ENCODE data around the gene DEDD.

Gene DEDD, protein sequence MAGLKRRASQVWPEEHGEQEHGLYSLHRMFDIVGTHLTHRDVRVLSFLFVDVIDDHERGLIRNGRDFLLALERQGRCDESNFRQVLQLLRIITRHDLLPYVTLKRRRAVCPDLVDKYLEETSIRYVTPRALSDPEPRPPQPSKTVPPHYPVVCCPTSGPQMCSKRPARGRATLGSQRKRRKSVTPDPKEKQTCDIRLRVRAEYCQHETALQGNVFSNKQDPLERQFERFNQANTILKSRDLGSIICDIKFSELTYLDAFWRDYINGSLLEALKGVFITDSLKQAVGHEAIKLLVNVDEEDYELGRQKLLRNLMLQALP

GRCh38 chr1:161132410-161133219, at the start of gene DEDD:
TSS of gene DEDD (minus strand) at chr1:161132667. CDS start at chr1:161124462, 8,205 bp downstream.
- DNase-seq (ENCODE audit: low read depth, low spot score) = peak; percentile 89

GRCh38 chr1:161182214-161182613, 49.7 kb upstream of the DEDD start:
- no peak for DNase-seq (ENCODE audit: low read depth, low spot score)

DNA sequence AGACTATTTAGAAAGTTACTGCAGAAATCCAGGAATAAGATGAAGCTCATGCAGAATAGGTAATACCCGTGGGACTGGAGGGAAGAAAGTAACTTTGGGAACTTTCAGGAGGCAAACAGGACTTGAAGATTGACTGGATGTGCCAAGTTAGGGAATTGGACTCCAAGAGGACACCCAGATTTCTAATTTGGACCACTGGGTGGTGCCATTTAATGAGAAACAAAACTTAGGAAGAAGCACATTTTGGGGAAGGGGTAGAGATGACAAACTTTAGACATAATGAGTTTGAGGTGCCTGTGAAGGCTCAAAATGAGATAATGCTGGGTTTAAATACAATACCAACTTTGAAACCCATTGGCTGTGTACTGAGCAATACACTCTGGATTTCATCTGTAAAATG, 48.2 kb upstream of the DEDD start:
- no peak for DNase-seq (ENCODE audit: low read depth, low spot score)

DNA sequence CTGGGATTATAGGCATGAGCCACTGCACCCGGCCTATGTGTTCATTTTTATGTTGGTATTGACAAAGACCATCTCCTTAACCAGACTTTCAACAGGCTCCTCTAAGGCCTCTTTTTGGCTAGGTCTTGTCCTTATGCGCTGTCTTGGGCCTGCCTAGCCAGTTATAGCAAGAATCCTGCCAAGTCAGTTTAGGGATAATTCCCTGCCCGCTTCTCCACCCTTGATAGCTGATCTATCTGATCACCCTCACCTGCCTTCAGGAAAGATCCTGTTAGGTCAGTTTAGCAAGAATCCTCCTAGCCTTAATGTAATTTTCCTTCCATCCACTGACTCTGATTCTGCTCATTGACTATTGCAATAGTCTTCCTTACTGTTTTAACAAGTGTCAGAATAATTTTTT, 47.2 kb upstream of the DEDD start:
- DNase-seq (ENCODE audit: low read depth, low spot score) = no peak

GRCh38 chr1:161177936-161178244, 45.4 kb upstream of the DEDD start:
- DNase-seq (ENCODE audit: low read depth, low spot score) = no peak

DNA sequence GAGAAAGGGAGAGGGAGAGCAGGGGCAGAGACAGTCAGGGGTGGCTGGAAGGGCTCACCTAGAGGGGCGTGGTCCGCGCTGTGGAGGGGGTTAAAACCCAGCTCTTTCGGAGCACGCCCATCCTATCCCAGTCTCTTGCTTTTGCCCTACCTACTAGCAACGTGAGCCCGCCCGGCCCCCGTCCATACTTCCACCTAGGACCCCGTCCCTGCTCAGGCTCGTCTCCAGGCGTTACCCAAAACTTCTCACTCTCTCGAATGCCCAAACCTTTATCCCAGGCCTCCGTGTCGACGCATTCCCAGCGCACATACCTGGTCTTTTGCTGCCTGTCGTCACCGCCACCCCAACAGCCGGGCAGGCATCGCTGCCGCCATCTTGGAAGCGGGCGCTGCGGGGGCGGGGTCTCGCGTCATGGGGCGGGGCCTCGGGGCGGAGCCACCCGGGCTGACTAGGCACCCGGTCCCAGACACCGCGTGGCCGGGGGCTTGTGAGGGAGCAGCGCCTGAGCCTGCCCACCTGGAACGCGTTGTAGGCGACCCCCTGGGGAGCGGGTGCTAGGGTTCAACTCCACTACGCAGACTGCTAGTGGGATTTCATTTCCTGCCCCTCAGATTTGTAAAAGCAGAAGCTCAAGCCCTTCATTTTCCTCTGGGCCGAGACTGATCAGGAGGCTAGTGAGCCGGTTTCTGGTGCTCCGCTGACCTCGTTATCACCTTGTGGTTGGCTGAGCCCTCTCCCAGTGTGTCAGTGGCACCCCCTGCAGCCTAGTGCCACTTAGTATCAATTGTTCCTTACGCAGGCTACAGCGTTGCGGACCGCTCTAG, 44.9 kb upstream of the DEDD start, which contains the start of gene B4GALT3:
Gene B4GALT3, minus strand, starts transcription at position 396 of the 824 bp plus-strand sequence. CDS start 1,447 bp downstream, outside the sequence.
- peak; percentile 46 for DNase-seq (ENCODE audit: low read depth, low spot score)

GRCh38 chr1:161176468-161177111, 44.1 kb upstream of the DEDD start:
- DNase-seq (ENCODE audit: low read depth, low spot score) = no peak

DNA sequence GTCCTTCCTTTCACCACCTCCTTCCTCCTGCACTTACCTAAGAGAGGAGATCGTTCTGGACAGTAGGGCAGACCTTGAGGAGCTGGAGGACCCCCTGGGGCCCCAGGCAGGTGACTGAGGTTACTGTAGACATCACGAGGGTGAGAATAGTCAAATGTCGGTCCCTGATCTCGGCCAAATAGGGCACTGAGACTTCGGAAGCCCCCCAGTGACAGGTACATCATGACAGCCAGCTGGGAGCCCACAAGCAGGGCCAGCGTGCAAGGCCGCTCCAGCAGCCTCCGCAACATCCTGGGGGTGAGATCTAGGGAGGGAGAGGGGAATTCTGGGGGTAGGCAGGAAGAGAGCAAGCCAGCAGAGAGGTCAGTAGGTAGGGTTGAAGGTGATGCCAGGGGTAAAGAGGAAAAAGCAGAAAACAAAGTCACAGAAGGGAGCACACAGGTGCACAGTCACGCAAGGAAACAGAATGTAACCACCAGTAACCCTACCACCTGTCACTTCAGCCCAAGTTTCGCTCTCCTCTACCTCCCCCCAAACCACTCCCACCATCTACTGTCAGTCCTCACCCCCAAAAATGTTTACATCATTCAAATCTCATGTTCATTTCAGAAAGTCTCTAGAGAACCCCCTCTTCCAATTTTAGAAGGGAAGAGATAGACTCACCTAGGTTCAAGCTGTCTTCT, 43.4 kb upstream of the DEDD start:
- no peak for DNase-seq (ENCODE audit: low read depth, low spot score)

- no peak for DNase-seq (ENCODE audit: low read depth, low spot score)
Measured at GRCh38 chr1:161174911-161175310, 42.4 kb upstream of the DEDD start.

GRCh38 chr1:161173711-161174110, 41.2 kb upstream of the DEDD start:
- DNase-seq (ENCODE audit: low read depth, low spot score) = no peak

GRCh38 chr1:161172776-161173376, 40.4 kb upstream of the DEDD start:
- no peak for DNase-seq (ENCODE audit: low read depth, low spot score)

GRCh38 chr1:161172349-161172748, 39.9 kb upstream of the DEDD start:
- DNase-seq (ENCODE audit: low read depth, low spot score) = no peak

- no peak for DNase-seq (ENCODE audit: low read depth, low spot score)
Measured at GRCh38 chr1:161171696-161172095, 39.2 kb upstream of the DEDD start.

- DNase-seq (ENCODE audit: low read depth, low spot score) = no peak
Measured at GRCh38 chr1:161171191-161171590, 38.7 kb upstream of the DEDD start.

GRCh38 chr1:161168906-161169305, 36.4 kb upstream of the DEDD start:
- DNase-seq (ENCODE audit: low read depth, low spot score) = no peak

- no peak for DNase-seq (ENCODE audit: low read depth, low spot score)
Measured at GRCh38 chr1:161166669-161167548, 34.4 kb upstream of the DEDD start.

- peak; percentile 94 for DNase-seq (ENCODE audit: low read depth, low spot score)
Measured at GRCh38 chr1:161165742-161166668, 33.5 kb upstream of the DEDD start, which contains the start of gene PPOX. TSS of gene PPOX (plus strand) at chr1:161166426. CDS start at chr1:161166848, 422 bp downstream.

GRCh38 chr1:161164901-161165610, 32.6 kb upstream of the DEDD start:
- no peak for DNase-seq (ENCODE audit: low read depth, low spot score)
